ENCODE measurements around the gene CDC123. TPM values are rescaled to one million over a fixed set of nuclear protein-coding genes. Genes with fewer than 3 reads are reported as not detected.
"Not testable (repeated sequence)": the region's sequence is repeated elsewhere in the genome, so short reads cannot be mapped to it uniquely, and the experiment has no call there.

CDC123 gene
- total RNA-seq, 1 donor from 2014 or later: 208 TPM

- no peak for DNase-seq (ENCODE audit: low read depth, low spot score)
Observed at GRCh38 chr10:12189426-12189825, 6.6 kb upstream of the CDC123 start.

- DNase-seq (ENCODE audit: low read depth, low spot score): no peak
Observed at GRCh38 chr10:12191715-12192114, 4.3 kb upstream of the CDC123 start.

GRCh38 chr10:12193193-12193592, 2.8 kb upstream of the CDC123 start:
- no peak for DNase-seq (ENCODE audit: low read depth, low spot score)

GRCh38 chr10:12194752-12195271, 1.2 kb upstream of the CDC123 start:
- no peak for DNase-seq (ENCODE audit: low read depth, low spot score)

GRCh38 chr10:12195281-12195602, 746 bp upstream of the CDC123 start:
- no peak for DNase-seq (ENCODE audit: low read depth, low spot score)

GRCh38 chr10:12196531-12197211, 683 bp downstream of the CDC123 start:
- no peak for DNase-seq (ENCODE audit: low read depth, low spot score)

GRCh38 chr10:12198156-12198555, 2.2 kb downstream of the CDC123 start:
- DNase-seq (ENCODE audit: low read depth, low spot score): no peak

GRCh38 chr10:12200850-12201249, 4.9 kb downstream of the CDC123 start:
- no peak for DNase-seq (ENCODE audit: low read depth, low spot score)

- DNase-seq (ENCODE audit: low read depth, low spot score): no peak
Observed at GRCh38 chr10:12201543-12201942, 5.6 kb downstream of the CDC123 start.

- no peak for DNase-seq (ENCODE audit: low read depth, low spot score)
Observed at GRCh38 chr10:12202226-12202625, 6.2 kb downstream of the CDC123 start.

GRCh38 chr10:12205082-12205481, 9.1 kb downstream of the CDC123 start:
- no peak for DNase-seq (ENCODE audit: low read depth, low spot score)

GRCh38 chr10:12207114-12207513, 11.1 kb downstream of the CDC123 start:
- DNase-seq (ENCODE audit: low read depth, low spot score): no peak

GRCh38 chr10:12208460-12208859, 12.5 kb downstream of the CDC123 start:
- no peak for DNase-seq (ENCODE audit: low read depth, low spot score)

GRCh38 chr10:12212454-12212853, 16.5 kb downstream of the CDC123 start:
- no peak for DNase-seq (ENCODE audit: low read depth, low spot score)

- no peak for DNase-seq (ENCODE audit: low read depth, low spot score)
Observed at GRCh38 chr10:12213621-12214020, 17.6 kb downstream of the CDC123 start.

GRCh38 chr10:12214093-12214492, 18.1 kb downstream of the CDC123 start:
- no peak for DNase-seq (ENCODE audit: low read depth, low spot score)

- no peak for DNase-seq (ENCODE audit: low read depth, low spot score)
Observed at GRCh38 chr10:12214763-12215218, 18.8 kb downstream of the CDC123 start.

- DNase-seq (ENCODE audit: low read depth, low spot score): no peak
Observed at GRCh38 chr10:12218991-12219390, 23.0 kb downstream of the CDC123 start.

- DNase-seq (ENCODE audit: low read depth, low spot score): no peak
Observed at GRCh38 chr10:12221323-12222298, 25.6 kb downstream of the CDC123 start.

- DNase-seq (ENCODE audit: low read depth, low spot score): no peak
Observed at GRCh38 chr10:12225444-12225843, 29.5 kb downstream of the CDC123 start.

- not testable (repeated sequence) for DNase-seq (ENCODE audit: low read depth, low spot score)
Observed at GRCh38 chr10:12226438-12226837, 30.4 kb downstream of the CDC123 start.

GRCh38 chr10:12228851-12229250, 32.9 kb downstream of the CDC123 start:
- DNase-seq (ENCODE audit: low read depth, low spot score): no peak

All from pulmonary artery endothelial cell (primary cell).